NOMO-1 treated with DMSO at 0.1 percent for 48 hours (cell line): ENCODE results near the gene NPR2.
A peak's percentile ranks its signal among the peaks of the same experiment; 100 is the strongest.

Experiments used
- DNase-seq: peaks from one replicate; lab custom pipeline; 2025; ENCODE audit not compliant: unreplicated experiment; lab: John Stamatoyannopoulos, UW

The NPR2 gene

GRCh38 chr9:35798658-35799374 is 7.4 kb downstream of the NPR2 start:
- no peak for DNase-seq

- no peak for DNase-seq
These were observed 9.1 kb downstream of the NPR2 start for GRCh38 chr9:35800530-35800929.

DNA sequence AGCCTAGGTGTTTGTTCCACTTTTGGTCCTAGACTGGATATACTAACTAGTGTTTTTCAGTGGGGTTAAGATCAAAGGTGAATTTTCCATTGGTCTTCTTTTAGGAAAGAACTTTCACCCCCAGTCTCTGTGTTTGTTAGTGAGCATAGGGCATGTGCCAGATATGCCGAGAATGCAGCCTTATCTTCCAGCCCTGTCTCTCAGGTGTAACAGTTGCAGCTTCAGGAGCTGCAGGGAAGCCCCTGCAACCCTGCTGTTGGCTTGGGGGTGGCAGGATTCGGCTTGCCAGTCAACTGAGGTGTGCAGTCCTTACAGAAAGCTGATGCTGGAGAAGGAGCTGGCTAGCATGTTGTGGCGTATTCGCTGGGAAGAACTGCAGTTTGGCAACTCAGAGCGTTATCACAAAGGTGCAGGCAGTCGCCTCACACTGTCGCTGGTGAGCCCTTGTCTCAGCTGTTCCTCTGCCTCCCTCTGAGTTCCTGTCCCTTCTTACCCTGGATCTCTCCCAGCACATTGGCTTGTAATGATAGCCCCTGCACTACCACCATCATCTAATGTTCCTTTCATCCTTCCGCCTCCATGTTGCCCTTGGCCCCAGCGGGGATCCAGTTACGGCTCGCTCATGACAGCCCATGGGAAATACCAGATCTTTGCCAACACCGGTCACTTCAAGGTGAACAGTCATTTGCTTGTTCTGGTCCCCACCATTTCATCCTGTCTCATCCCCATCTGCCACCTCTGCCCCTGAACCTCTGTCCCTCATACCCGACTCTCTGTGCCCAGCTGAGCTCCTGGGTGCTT is 10.1 kb downstream of the NPR2 start:
- no peak for DNase-seq

GRCh38 chr9:35806101-35806500 is 14.7 kb downstream of the NPR2 start:
- no peak for DNase-seq

DNA sequence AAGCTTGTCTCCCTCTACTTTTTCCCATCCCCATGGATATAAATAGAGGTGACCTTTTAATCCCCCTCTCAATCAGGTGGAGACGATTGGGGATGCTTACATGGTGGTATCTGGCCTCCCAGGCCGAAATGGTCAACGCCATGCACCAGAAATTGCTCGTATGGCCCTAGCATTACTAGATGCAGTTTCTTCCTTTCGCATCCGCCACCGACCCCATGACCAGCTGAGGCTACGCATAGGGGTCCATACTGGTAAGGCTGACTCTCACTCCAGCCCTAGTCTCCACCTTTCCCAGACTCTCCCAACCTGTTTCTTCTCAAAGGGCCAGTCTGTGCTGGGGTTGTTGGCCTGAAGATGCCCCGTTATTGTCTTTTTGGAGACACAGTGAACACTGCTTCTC is 17.0 kb downstream of the NPR2 start:
- no peak for DNase-seq

DNA sequence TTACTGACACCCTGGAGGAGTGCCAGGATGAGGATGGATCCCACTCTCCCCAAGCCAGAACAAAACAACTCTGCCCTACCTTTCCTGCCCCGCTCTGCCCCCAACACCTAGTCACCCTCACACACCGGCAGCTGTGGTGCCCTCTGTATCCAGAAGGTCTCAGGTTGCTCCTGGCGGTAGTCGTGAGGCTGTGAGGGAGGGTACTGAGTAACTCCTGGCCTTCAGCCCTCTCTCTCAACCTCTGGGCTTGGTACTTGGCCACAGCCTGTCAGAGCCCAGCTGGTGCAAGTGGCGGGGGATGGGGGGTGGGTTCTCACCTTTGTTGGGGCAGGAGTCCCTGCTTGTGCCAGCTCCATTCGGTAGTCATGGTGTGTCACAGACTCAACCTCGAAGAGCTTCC is 18.7 kb downstream of the NPR2 start:
- DNase-seq = no peak

DNA sequence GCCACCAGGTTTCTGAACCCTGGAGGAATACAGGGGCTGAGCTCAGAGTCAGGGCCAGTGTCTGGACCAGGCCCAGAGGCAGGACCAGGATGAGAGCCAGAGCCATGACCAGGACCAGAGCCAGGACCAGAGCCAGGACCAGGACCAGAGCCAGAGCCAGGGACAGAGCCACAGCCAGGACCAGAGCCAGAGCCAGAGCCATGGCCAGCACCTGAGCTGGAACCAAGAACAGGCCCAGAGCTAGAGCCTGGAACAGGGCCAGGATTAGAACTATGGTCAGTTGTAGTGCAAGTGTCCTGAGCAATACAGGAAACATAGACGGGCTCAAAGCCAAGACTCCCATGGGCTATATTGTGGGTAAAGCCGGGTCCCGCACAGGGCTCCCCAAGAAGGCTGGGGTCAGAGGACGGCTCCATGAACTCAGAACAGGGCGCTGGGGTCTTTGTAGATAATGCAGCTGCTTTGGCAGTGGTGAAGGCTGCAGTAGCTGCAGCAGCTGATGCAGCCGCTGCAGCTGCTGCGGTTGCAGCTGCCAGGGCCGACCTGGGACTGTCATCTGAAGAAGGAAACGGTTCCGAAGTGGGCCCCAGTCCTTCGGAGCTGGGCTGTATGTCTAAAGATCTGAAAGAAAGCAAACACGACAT is 20.1 kb downstream of the NPR2 start:
- no peak for DNase-seq

DNA sequence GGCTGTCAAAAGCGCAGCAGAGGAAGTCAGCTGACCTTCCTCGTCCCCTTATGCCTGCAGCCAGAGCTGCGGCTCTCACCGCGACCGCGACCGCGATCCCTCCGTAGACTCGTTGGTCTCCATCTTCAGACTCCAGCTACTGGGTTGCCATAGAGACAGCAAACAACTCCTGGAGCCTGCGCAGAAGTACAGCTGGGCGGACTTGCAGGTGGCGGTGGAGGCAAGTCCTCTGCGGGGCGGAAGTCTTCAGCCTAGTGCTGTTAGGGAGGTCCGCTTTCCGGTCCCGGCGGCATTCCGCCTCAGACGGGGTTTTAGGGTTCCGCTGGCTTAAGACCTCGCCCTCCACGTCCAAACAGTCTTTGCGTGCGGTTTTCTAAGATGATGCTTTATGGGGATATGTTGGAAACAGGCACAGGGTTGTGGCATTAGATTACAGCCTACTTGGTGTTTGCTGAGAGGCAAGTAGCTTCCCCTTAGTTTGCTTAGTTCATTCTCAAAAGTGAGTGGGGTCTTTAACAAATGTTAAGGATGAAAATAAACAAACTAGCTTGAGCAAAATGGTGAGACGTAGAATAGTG is 20.7 kb downstream of the NPR2 start, which contains the start of gene SPAG8:
SPAG8 (minus strand) TSS at position 238 of the 578 bp plus-strand sequence; CDS start at position 123, 115 bp downstream.
- peak; percentile 100 for DNase-seq

DNA sequence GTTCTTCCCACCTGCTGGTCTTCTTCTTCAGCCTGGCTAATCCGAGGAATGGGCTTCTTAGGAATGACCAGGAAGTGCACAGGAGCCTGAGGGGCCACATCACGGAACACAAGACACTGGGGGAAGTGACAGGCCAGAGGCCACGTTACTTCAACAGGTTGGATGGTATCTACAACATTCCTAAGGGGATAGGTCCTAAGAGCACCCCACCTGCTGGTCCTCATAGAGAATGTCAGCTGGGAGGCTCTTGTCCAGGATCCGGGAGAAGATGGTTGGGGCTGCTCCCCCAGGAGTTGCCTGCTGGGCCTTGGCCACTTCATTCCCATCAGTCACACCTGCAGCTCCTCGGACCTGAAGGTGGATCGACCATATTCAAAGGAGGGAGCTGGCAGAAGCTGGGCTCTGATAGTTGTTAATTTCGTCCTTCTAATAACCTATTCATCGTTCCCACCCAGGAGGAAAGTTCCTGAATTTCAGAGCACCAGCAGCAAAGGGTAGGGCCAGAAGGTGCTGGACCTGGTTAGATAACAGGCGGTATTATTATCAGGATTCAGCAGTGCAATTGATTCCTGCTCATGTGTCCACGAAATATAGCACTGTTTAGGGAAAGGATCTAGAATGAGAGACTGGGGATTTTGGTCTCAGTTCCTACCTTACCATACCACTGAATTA is 22.2 kb downstream of the NPR2 start:
- DNase-seq = no peak

- peak; percentile 80 for DNase-seq
These were observed 22.9 kb downstream of the NPR2 start for GRCh38 chr9:35814106-35814840.

GRCh38 chr9:35814841-35815543 is 23.6 kb downstream of the NPR2 start, which contains the start of gene HINT2:
HINT2 (minus strand) TSS chr9:35815042; CDS start chr9:35814979, 63 bp downstream.
- peak; percentile 100 for DNase-seq

GRCh38 chr9:35816708-35817107 is 25.3 kb downstream of the NPR2 start:
- no peak for DNase-seq

- no peak for DNase-seq
These were observed 26.9 kb downstream of the NPR2 start for GRCh38 chr9:35818341-35818740.

DNA sequence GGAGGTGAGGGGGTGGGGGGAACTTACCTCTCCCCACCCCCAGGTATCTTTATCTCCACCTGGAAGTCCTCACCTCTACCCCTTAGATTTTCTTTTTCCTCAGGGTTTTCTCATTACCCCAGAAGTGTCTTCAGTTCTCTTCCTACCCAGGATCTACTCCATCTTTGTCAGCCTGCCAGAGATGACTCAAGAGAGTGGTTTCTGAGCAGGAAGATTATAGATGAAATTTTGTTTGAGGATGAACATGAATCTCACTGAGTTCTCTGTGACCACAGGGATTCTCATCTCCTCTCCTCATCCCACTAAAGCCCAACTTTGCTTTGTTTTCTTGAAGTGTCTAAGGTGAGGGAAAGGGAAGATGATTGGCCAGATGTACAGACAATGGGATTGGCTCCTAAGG is 28.7 kb downstream of the NPR2 start:
- DNase-seq = no peak

GRCh38 chr9:35822926-35823325 is 31.5 kb downstream of the NPR2 start:
- no peak for DNase-seq

- DNase-seq = peak; percentile 83
These were observed 34.8 kb downstream of the NPR2 start for GRCh38 chr9:35826071-35826701.

DNA sequence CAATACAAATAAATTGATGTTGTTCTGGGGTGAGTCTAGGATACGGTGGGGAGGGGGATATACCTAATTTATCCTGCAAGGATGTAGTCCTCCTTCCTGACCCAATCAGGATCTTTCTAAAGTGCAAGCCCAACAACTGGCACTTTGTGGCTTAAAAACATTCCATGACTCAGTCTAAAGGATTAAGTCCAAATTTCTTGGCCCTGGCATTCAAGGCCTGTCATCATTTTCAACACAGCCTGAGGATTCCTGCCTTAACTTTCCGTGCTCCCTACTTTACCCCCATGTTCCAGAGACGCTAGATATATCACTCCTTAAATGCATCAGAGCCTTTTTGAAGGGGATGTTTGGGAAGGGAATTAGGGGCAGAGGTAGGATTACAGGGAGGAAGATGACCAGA is 36.1 kb downstream of the NPR2 start:
- no peak for DNase-seq

- DNase-seq = no peak
These were observed 37.3 kb downstream of the NPR2 start, which contains the start of gene FAM221B for GRCh38 chr9:35828716-35829083. FAM221B (minus strand) TSS chr9:35828732; CDS start chr9:35826161, 2,571 bp downstream.
